Ovary (tissue), 10 donors: ENCODE results near the gene COL7A1. TPM values are rescaled to one million over a fixed set of nuclear protein-coding genes. Genes with fewer than 3 reads are reported as not detected.

Source experiments
- DNase-seq, 5 donors: peaks; one replicate each; pipeline ENCODE4 v3.0.0-alpha.2; 2019 to 2020
- H3K27ac ChIP-seq, 2 donors: fragments of 200-600 bp; one replicate each; pipeline versions ENCODE4 v1.5.1 to v1.8.0; 2019 to 2022
- H3K27me3 ChIP-seq: fragments of 200-600 bp; one replicate; pipeline ENCODE4 v1.8.0; 2022
- H3K36me3 ChIP-seq: fragments of 200-600 bp; sonication (generic); one replicate; pipeline ENCODE4 v1.5.1; 2019
- H3K4me1 ChIP-seq: one replicate; pipeline ENCODE4 v1.8.1; 2013; ENCODE audit warnings: mild to moderate bottlenecking, moderate library complexity; ENCODE audit not compliant: insufficient read depth
- H3K4me3 ChIP-seq: fragments of 200-600 bp; sonication (generic); one replicate; pipeline ENCODE4 v1.5.1; 2017
- H3K9me3 ChIP-seq, 2 donors: fragments of 200-600 bp in 1 of 2; sonication (generic) in 1 of 2; one replicate each; pipeline versions ENCODE4 v1.5.1 to v1.8.1; 2013 to 2019; ENCODE audit warnings: mild to moderate bottlenecking in 1 of 2, moderate library complexity in 1 of 2
- EP300 ChIP-seq: sonication (generic); formaldehyde crosslinking; IDR thresholded peaks from one replicate; pipeline ENCODE4 v1.6.1; 2017; ENCODE audit warnings: antibody characterized with exemption
- POLR2A ChIP-seq: fragments of 450-650 bp; IDR thresholded peaks from one replicate; pipeline ENCODE4 v1.6.1; 2017; ENCODE audit warnings: antibody characterized with exemption, mild to moderate bottlenecking, moderate library complexity
- WGBS, 3 donors: extraction: QIAGEN DNeasy Blood & Tissue Kit in 1 of 3; methylation state at CpG; one replicate each; pipeline versions ENCODE4 v1.1.5 to v1.1.7; 2013 to 2017; 5-methylcytosine and 5-hydroxymethylcytosine counted together
- intact Hi-C, 4 donors: fragments of 100-400 bp; cut with DNase I; formaldehyde crosslinking; loops; one replicate each; pipeline versions ENCODE4 v1.11.0 to v1.15.1; 2022 to 2023
- long read RNA-seq, 3 donors: library from polyadenylated mRNA in 2 of 3; unstranded in 2 of 3; transcript quantifications; one replicate each; pipeline ENCODE4 v2.0.0 and lab custom pipeline, GENCODE V29; 2021 to 2026
- polyA plus RNA-seq, 2 donors: library from polyadenylated mRNA; stranded (reverse); fragments of 200-250 nt in 1 of 2; fragments of 350-450 nt in 1 of 2; fragmentation: Illumina TruSeq in 1 of 2; extraction: RNeasy Lipid Tissue Mini Kit (QIAGEN cat#74804) in 1 of 2; gene quantifications; one replicate each; pipeline ENCODE4 v1.2.3, GENCODE V29; 2013 to 2014
- total RNA-seq, 7 donors: library from RNA; depleted of rRNA in 2 of 7; stranded (reverse); fragments of >200 nt in 2 of 7; fragmentation: NEBNext Ultra II Directional in 3 of 7; extraction: Animal tissue kit (Norgen Biotek cat#: 25700) in 3 of 7; gene quantifications; one replicate each; pipeline versions ENCODE4 v1.1.0 to v1.2.4, GENCODE V29; 2016 to 2023
- TF ChIP-seq, protein P1 (sequence below), 3 donors: fragments of 450-650 bp in 2 of 3; fragments of 200-600 bp in 1 of 3; IDR thresholded peaks; one replicate each; pipeline versions ENCODE4 v1.5.1 to v1.8.0; 2016 to 2022; ENCODE audit warnings: antibody characterized with exemption in 3 of 3, mild to moderate bottlenecking in 1 of 3
- donor health status: DM: no; HTN: no; CAD: no; lungs with moderate emphysema.
- donor health status: DM: no; HTN: no; CAD: no.
- donor health status: Bipolar disorder and iron deficiency.
- donor health status: DM: yes; HTN: yes; CAD: no.
- donor health status: DM: no; HTN: no; CAD: no.
- donor health status: DM: yes; HTN: yes; CAD: no.

COL7A1 gene
- total RNA-seq, result 10 to 100 TPM in 1 of 7 donors, 1 to 10 TPM in 6; 5.1 to 13.1 (median 8.3) TPM
- 10 to 100 TPM in 1 of 2 donors, 1 to 10 TPM in 1; 1.1 to 18.4 TPM for polyA plus RNA-seq
- long read RNA-seq, donor 1, partial matches to known transcripts, result 4 of 6 reads
- long read RNA-seq, donor 1, other reads (novel, unspliced or antisense), result 2 of 6 reads
- long read RNA-seq, donor 2, partial matches to known transcripts, result 0 of 1 reads
- long read RNA-seq, donor 2, other reads (novel, unspliced or antisense), result 0 of 1 reads
- long read RNA-seq, donor 3, partial matches to known transcripts, result 4 of 5 reads
- long read RNA-seq, donor 3, other reads (novel, unspliced or antisense), result 1 of 5 reads

DNA sequence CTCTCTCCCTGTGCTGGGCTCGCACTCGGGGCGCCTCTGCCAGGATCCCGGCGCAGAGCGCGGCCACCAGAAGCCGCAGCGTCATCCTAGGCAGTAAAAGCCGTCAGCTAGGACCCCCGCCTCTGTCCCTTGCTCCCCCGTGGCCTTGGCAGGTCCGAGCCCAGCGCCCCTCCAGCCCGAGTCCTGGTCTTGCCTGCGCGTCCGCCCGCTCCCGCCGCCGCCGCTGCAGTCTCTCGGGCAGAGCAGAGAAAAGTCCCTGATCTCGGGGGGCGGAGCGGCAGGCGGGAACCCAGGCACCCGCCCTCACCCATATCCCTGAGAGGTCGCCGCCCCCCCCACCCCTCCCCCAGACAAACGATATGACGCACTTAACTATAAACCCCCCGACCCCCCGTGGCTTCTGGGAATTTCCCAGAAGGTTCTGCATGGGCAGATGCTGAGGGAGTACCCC lies at the start of gene COL7A1:
COL7A1 (minus strand) TSS at position 255 of the 451 bp plus-strand sequence; CDS start at position 85, 170 bp downstream.
- TF ChIP-seq POLR2A, result no peak
- 2 to 5% (median 5%) methylated on average over 17 to 35 of the region's 35 CpGs for WGBS, 3 donors
- intact Hi-C loops, result no loop called here
- Histone ChIP-seq H3K4me3 (peak within 1 kb of the TSS; percentile 37), H3K27ac (peak within 1 kb of the TSS in 1 of 2 donors; percentile 24), H3K36me3 (no peaks in the 10 kb centered on the region), H3K27me3 (no peaks in the 10 kb centered on the region), H3K4me1 (peaks cover 30% of the 10 kb centered on the region), H3K9me3 (no peaks in the 10 kb centered on the region)
- peak in 3 of 5 donors; percentile 27 to 66 (median 54) for DNase-seq

GRCh38 chr3:48642605-48643004 lies 47.5 kb upstream of the COL7A1 start:
- no peaks in the 10 kb centered on the region for H3K9me3 ChIP-seq
- TF ChIP-seq, protein P1, sequence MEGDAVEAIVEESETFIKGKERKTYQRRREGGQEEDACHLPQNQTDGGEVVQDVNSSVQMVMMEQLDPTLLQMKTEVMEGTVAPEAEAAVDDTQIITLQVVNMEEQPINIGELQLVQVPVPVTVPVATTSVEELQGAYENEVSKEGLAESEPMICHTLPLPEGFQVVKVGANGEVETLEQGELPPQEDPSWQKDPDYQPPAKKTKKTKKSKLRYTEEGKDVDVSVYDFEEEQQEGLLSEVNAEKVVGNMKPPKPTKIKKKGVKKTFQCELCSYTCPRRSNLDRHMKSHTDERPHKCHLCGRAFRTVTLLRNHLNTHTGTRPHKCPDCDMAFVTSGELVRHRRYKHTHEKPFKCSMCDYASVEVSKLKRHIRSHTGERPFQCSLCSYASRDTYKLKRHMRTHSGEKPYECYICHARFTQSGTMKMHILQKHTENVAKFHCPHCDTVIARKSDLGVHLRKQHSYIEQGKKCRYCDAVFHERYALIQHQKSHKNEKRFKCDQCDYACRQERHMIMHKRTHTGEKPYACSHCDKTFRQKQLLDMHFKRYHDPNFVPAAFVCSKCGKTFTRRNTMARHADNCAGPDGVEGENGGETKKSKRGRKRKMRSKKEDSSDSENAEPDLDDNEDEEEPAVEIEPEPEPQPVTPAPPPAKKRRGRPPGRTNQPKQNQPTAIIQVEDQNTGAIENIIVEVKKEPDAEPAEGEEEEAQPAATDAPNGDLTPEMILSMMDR (IDR thresholded peaks at IDR 0.05), result no peak
- TF ChIP-seq EP300 (no peak), POLR2A (no peak)
- H3K27ac ChIP-seq, result no peak overlapping the region
- no peaks in the 10 kb centered on the region for H3K4me1 ChIP-seq
- no peak overlapping the region for H3K4me3 ChIP-seq
- no peak for DNase-seq
- WGBS, 3 donors, result 89 to 92% (median 89%) methylated on average over 10 to 12 of the region's 12 CpGs
- no peaks in the 10 kb centered on the region for H3K27me3 ChIP-seq
- intact Hi-C loops, result no loop called here
- no peaks in the 10 kb centered on the region for H3K36me3 ChIP-seq

GRCh38 chr3:48641396-48641795 lies 46.3 kb upstream of the COL7A1 start:
- H3K36me3 ChIP-seq, result no peaks in the 10 kb centered on the region
- WGBS, 3 donors, result 89 to 95% (median 93%) methylated on average over 3 of the region's 3 CpGs
- no peak for DNase-seq
- no peak overlapping the region for H3K27ac ChIP-seq
- intact Hi-C loops, result no loop called here
- TF ChIP-seq EP300 (no peak), POLR2A (no peak)
- TF ChIP-seq, protein P1 (IDR thresholded peaks at IDR 0.05), result no peak
- H3K27me3 ChIP-seq, result no peaks in the 10 kb centered on the region
- H3K9me3 ChIP-seq, result no peaks in the 10 kb centered on the region
- H3K4me1 ChIP-seq, result no peaks in the 10 kb centered on the region
- H3K4me3 ChIP-seq, result no peak overlapping the region

DNA sequence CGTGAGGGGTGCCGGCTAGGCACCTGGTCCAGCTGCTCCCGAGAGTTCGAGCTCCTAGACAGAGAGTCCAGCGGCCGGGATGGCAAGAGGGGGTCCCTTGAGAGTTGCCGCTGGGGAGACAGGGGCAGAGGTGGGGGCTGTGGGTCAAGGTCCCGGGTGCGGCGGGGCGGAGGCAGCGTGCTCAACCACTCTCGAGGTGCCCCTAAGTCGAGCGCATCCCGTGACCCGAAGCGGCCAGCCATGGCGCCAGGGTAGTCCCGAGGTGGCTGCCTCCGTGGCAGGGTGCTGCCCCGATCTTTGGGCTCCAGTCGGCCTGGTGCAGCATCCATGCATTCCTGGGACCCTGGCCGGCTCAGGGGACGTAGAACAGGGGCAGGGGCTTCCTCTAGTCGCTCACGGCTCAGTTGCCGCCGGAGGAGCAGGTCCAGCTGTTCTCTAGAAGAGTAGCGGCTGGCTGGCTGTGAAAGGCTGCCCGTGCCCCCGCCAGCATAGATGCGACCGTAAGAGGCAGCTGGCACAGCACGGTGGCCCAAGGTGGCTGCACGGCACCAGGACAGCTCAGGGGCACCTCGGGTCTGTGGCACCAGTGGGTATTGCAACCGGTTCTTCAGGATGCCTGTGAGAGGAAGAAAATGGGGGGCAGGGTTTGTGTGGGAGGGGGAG lies 44.9 kb upstream of the COL7A1 start:
- TF ChIP-seq, protein P1 (IDR thresholded peaks at IDR 0.05), result no peak
- intact Hi-C loops, result no loop called here

GRCh38 chr3:48637305-48637704 lies 42.2 kb upstream of the COL7A1 start:
- WGBS, 3 donors, result 51 to 60% (median 56%) methylated on average over 6 of the region's 6 CpGs
- intact Hi-C loops, result no loop called here
- no peak for DNase-seq
- no peaks in the 10 kb centered on the region for H3K27me3 ChIP-seq
- no peak overlapping the region for H3K4me3 ChIP-seq
- no peak overlapping the region for H3K27ac ChIP-seq
- TF ChIP-seq, protein P1 (IDR thresholded peaks at IDR 0.05), result no peak
- peaks cover 3% of the 10 kb centered on the region for H3K4me1 ChIP-seq
- H3K9me3 ChIP-seq, result no peaks in the 10 kb centered on the region
- no peaks in the 10 kb centered on the region for H3K36me3 ChIP-seq

More for the DNA sequence above, 44.9 kb upstream of the COL7A1 start:
- 84 to 91% (median 88%) methylated on average over 23 to 38 of the region's 38 CpGs for WGBS, 3 donors
- no peak for DNase-seq
- Histone ChIP-seq H3K36me3 (no peaks in the 10 kb centered on the region), H3K27ac (no peak overlapping the region), H3K4me1 (peaks cover 3% of the 10 kb centered on the region), H3K27me3 (no peaks in the 10 kb centered on the region), H3K4me3 (no peak overlapping the region), H3K9me3 (no peaks in the 10 kb centered on the region)
